Astrocyte (in vitro differentiated cells and primary cell): ENCODE results near the gene SLC2A2.

ENCODE experiments used
- EZH2 ChIP-seq: IDR thresholded peaks from 2 replicates; pipeline ENCODE4 v1.6.1; 2012; ENCODE audit warnings: mild to moderate bottlenecking, low read length, inconsistent platforms; ENCODE audit not compliant: insufficient read depth
- TF ChIP-seq, protein P1 (sequence below): IDR thresholded peaks from 2 replicates; pipeline ENCODE4 v1.5.1; 2011; ENCODE audit warnings: low read depth, mild to moderate bottlenecking, inconsistent platforms, low read length, moderate library complexity; ENCODE audit not compliant: insufficient read depth

- TF ChIP-seq, protein P1, sequence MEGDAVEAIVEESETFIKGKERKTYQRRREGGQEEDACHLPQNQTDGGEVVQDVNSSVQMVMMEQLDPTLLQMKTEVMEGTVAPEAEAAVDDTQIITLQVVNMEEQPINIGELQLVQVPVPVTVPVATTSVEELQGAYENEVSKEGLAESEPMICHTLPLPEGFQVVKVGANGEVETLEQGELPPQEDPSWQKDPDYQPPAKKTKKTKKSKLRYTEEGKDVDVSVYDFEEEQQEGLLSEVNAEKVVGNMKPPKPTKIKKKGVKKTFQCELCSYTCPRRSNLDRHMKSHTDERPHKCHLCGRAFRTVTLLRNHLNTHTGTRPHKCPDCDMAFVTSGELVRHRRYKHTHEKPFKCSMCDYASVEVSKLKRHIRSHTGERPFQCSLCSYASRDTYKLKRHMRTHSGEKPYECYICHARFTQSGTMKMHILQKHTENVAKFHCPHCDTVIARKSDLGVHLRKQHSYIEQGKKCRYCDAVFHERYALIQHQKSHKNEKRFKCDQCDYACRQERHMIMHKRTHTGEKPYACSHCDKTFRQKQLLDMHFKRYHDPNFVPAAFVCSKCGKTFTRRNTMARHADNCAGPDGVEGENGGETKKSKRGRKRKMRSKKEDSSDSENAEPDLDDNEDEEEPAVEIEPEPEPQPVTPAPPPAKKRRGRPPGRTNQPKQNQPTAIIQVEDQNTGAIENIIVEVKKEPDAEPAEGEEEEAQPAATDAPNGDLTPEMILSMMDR, result no peak
- TF ChIP-seq EZH2, result no peak
These were observed 29.0 kb upstream of the SLC2A2 start for GRCh38 chr3:171055336-171056178.
